Uterus (tissue), 4 donors: ENCODE data around the gene DNM1. TPM values are rescaled to one million over a fixed set of nuclear protein-coding genes. Genes with fewer than 3 reads are reported as not detected.

Source experiments
- DNase-seq, 2 donors: peaks; one replicate each; pipeline ENCODE4 v3.0.0-alpha.2; 2019 to 2020
- H3K27ac ChIP-seq, 2 donors: fragments of 200-600 bp; sonication (generic); 1 replicate in 1 of 2; 2 replicates in 1 of 2; pipeline ENCODE4 v1.5.1; 2016 to 2018
- H3K27me3 ChIP-seq, 2 donors: fragments of 200-600 bp; sonication (generic); one replicate each; pipeline ENCODE4 v1.5.1; 2018 to 2019; ENCODE audit warnings: control low read depth in 1 of 2
- H3K36me3 ChIP-seq, 2 donors: fragments of 200-600 bp; sonication (generic); one replicate each; pipeline ENCODE4 v1.5.1; 2019; ENCODE audit warnings: control low read depth in 1 of 2
- H3K4me1 ChIP-seq, 2 donors: fragments of 200-600 bp; sonication (generic); one replicate each; pipeline ENCODE4 v1.5.1; 2018 to 2019; ENCODE audit warnings: control low read depth in 1 of 2
- H3K4me3 ChIP-seq, 2 donors: fragments of 200-600 bp; sonication (generic); 1 replicate in 1 of 2; 2 replicates in 1 of 2; pipeline ENCODE4 v1.5.1; 2018 to 2019; ENCODE audit warnings: mild to moderate bottlenecking in 1 of 2
- H3K9me3 ChIP-seq, 2 donors: fragments of 200-600 bp; sonication (generic); one replicate each; pipeline ENCODE4 v1.5.1; 2019; ENCODE audit warnings: control low read depth in 1 of 2
- CTCF ChIP-seq, 4 experiments: fragments of 200-600 bp in 2 of 4; fragments of 450-650 bp in 2 of 4; sonication (generic) in 2 of 4; IDR thresholded peaks; one replicate each; pipeline ENCODE4 v1.5.1; 2016 to 2019; ENCODE audit warnings: antibody characterized with exemption in 4 of 4, mild to moderate bottlenecking in 2 of 4, moderate library complexity in 1 of 4
- POLR2A ChIP-seq, 2 donors: fragments of 450-650 bp; IDR thresholded peaks; one replicate each; pipeline ENCODE4 v1.6.1; 2016; ENCODE audit warnings: antibody characterized with exemption in 2 of 2, mild to moderate bottlenecking in 1 of 2, moderate library complexity in 1 of 2
- intact Hi-C: fragments of 100-400 bp; cut with DNase I; formaldehyde crosslinking; loops from one replicate; pipeline ENCODE4 v1.15.1; 2023; ENCODE audit warnings: low total_unique reads
- total RNA-seq, 4 donors: library from RNA; depleted of rRNA in 3 of 4; stranded (reverse); fragments of >200 nt in 3 of 4; gene quantifications; one replicate each; pipeline versions ENCODE4 v1.1.0 to v1.2.4, GENCODE V29; 2014 to 2023
- donor health status: DM: yes; HTN: yes; CAD: no.

DNM1 gene
- total RNA-seq, 4 donors from 2014 or later, result 5.0 to 71.5 (median 31.0) TPM

DNA sequence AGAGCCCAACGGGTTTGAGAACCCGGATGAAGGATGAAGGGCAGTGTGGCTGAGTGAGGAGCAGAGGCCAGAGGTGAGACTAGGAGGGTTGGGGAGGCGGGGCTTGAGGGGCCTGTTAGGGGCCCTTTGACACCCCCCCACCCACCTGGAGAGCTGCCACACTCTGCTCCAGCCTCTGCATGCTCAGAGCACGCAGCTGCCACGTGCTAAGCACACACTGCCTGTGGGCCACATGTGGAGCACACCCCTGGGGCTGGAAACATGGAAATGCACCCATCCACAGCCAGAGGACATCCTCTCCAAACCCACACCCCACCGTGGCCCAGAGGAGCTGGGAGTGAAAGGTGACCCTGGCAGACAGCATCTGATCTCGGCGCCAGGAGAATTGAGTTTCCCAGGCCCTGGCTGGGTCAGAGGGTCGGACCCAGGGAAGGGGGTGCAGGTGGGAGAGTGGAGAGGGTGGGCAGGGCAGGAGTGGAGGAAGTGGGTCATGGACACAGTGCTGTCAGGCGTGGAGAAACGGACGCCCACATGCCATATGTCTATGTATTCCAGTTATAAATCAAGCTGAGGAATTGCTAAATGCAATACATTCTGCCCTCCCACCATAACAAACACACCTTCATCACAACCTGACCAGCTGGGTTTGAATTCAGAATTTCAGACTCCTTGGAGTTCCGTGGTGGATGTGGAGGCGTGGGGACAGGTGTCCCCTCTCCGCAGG is 5.9 kb downstream of the DNM1 start:
- intact Hi-C loops, result no loop called here
- H3K9me3 ChIP-seq, result no peaks in the 10 kb centered on the region
- H3K27me3 ChIP-seq, result no peaks in the 10 kb centered on the region
- no peak for DNase-seq
- TF ChIP-seq CTCF (IDR thresholded peaks at IDR 0.05), result no peak
- no peak for TF ChIP-seq POLR2A (IDR thresholded peaks at IDR 0.05)
- H3K27ac ChIP-seq, result no peak overlapping the region
- no peaks in the 10 kb centered on the region for H3K4me1 ChIP-seq
- no peaks in the 10 kb centered on the region for H3K36me3 ChIP-seq
- no peak overlapping the region for H3K4me3 ChIP-seq

DNA sequence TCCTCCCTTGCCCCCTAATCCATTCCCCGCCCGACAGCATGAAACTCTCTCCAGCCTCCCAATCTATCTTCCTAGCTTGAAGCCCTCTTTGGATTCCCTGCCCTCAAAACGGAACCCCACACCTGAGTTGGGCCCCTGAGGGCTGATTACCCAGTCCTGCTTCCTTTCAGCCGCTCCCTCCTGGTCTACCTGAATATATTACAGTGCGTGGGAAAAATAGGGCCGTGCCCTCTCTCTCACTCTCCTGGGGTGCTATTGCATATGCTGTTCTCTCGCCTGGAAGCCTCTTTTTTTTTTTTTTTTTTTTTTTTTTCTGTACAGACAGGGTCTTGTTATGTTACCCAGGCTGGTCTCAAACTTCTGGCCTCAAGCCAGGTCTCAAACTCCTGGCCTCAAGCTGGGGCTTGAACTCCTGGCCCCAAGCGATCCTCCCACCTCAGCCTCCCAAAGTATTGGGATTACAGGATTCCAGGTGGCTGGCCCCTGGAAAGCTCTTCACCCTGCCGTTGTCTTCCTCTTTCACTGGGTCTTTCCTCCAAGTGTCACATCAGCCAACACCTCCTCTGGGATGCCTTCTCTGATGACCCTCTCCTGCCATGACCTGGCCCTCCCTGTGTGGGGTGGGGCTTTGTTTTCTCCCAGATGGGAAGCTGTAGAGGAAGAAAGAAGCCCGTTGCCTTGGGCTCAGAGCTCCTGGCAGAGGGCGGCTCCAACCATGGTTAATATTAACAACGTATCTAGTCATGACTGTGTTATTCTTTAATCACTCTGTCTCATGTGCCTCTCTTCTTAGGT is 8.2 kb downstream of the DNM1 start:
- TF ChIP-seq POLR2A (IDR thresholded peaks at IDR 0.05) (no peak), CTCF (IDR thresholded peaks at IDR 0.05) (no peak)
- intact Hi-C loops, result no loop called here

GRCh38 chr9:128211981-128212281 is 8.8 kb downstream of the DNM1 start:
- no peak for DNase-seq
- intact Hi-C loops, result no loop called here
- no peaks in the 10 kb centered on the region for H3K36me3 ChIP-seq
- no peaks in the 10 kb centered on the region for H3K27me3 ChIP-seq
- H3K4me1 ChIP-seq, result no peaks in the 10 kb centered on the region
- no peak overlapping the region for H3K4me3 ChIP-seq
- no peaks in the 10 kb centered on the region for H3K9me3 ChIP-seq
- peak overlapping the region in 1 of 2 donors; percentile 21 for H3K27ac ChIP-seq
- TF ChIP-seq CTCF (IDR thresholded peaks at IDR 0.05) (no peak), POLR2A (IDR thresholded peaks at IDR 0.05) (no peak)

More for the DNA sequence above, 8.2 kb downstream of the DNM1 start:
- Histone ChIP-seq H3K4me3 (no peak overlapping the region), H3K27ac (peak overlapping the region in 1 of 2 donors; percentile 21), H3K27me3 (no peaks in the 10 kb centered on the region), H3K9me3 (no peaks in the 10 kb centered on the region), H3K4me1 (no peaks in the 10 kb centered on the region), H3K36me3 (no peaks in the 10 kb centered on the region)
- no peak for DNase-seq

GRCh38 chr9:128213746-128214497 is 10.7 kb downstream of the DNM1 start:
- H3K27ac ChIP-seq, result peak overlapping the region in 1 of 2 donors; percentile 76
- H3K4me1 ChIP-seq, result no peaks in the 10 kb centered on the region
- TF ChIP-seq CTCF (IDR thresholded peaks at IDR 0.05), result no peak
- TF ChIP-seq POLR2A (IDR thresholded peaks at IDR 0.05), result no peak
- no peak overlapping the region for H3K4me3 ChIP-seq
- intact Hi-C loops, result no loop called here
- no peaks in the 10 kb centered on the region for H3K36me3 ChIP-seq
- no peaks in the 10 kb centered on the region for H3K27me3 ChIP-seq
- no peak for DNase-seq
- H3K9me3 ChIP-seq, result no peaks in the 10 kb centered on the region
